K562 (cell line): ENCODE data around the gene AHI1. TPM values are rescaled to one million over a fixed set of nuclear protein-coding genes. Genes with fewer than 3 reads are reported as not detected.
A peak's percentile ranks its signal among the peaks of the same experiment; 100 is the strongest.

Source experiments
- CBFB ChIP-seq: sonication (generic); formaldehyde crosslinking; IDR thresholded peaks from 2 replicates; pipeline ENCODE4 v1.4.0; 2020; ENCODE audit warnings: mild to moderate bottlenecking, missing genetic modification reagents
- CBX2 ChIP-seq: fragments of 200-600 bp; sonication (generic); IDR thresholded peaks from one replicate; pipeline ENCODE4 v1.6.1; 2012; ENCODE audit warnings: mild to moderate bottlenecking, low read length, inconsistent platforms; ENCODE audit not compliant: insufficient read depth, poor library complexity, severe bottlenecking
- CEBPB ChIP-seq: fragments of 450-650 bp; IDR thresholded peaks from 2 replicates; pipeline ENCODE4 v1.6.1; 2016; ENCODE audit warnings: missing genetic modification characterization, missing compliant biosample characterization
- CHD2 ChIP-seq: IDR thresholded peaks from 2 replicates; pipeline ENCODE4 v1.6.1; 2011; ENCODE audit warnings: low read depth, low read length
- CREB3L1 ChIP-seq: fragments of 450-650 bp; IDR thresholded peaks from 2 replicates; pipeline ENCODE4 v1.6.1; 2014; ENCODE audit warnings: low read depth, mild to moderate bottlenecking, moderate library complexity, borderline replicate concordance
- JUNB ChIP-seq: fragments of 450-650 bp; formaldehyde crosslinking; conservative IDR thresholded peaks from 2 replicates; pipeline ENCODE4 v1.4.0; 2020; ENCODE audit warnings: mild to moderate bottlenecking
- MED1 ChIP-seq: sonication (generic); formaldehyde crosslinking; IDR thresholded peaks from 2 replicates; pipeline ENCODE4 v1.8.1; 2023; ENCODE audit warnings: missing genetic modification reagents, borderline replicate concordance
- NR2C2 ChIP-seq, 2 experiments: fragments of 200-800 bp in 1 of 2; sonication (Bioruptor generic) in 1 of 2; sonication (generic) in 1 of 2; formaldehyde crosslinking in 1 of 2; IDR thresholded peaks; 2 replicates each; pipeline versions ENCODE4 v1.6.1 to v1.8.0; 2016 to 2022; ENCODE audit warnings: mild to moderate bottlenecking in 1 of 2, missing compliant biosample characterization in 1 of 2, missing genetic modification characterization in 1 of 2, missing genetic modification reagents in 1 of 2
- NR3C1 ChIP-seq: sonication (generic); formaldehyde crosslinking; IDR thresholded peaks from 2 replicates; pipeline ENCODE4 v1.8.1; 2022; ENCODE audit warnings: missing genetic modification reagents
- RBM39 ChIP-seq: fragments of 200-400 bp; formaldehyde crosslinking; optimal IDR thresholded peaks from 2 replicates; pipeline ENCODE3; 2018; ENCODE audit warnings: low read depth, low read length
- SAFB2 ChIP-seq: fragments of 200-400 bp; formaldehyde crosslinking; IDR thresholded peaks from 2 replicates; pipeline ENCODE4 v1.6.1; 2018; ENCODE audit warnings: borderline replicate concordance, low read length, low read depth, moderate library complexity; ENCODE audit not compliant: severe bottlenecking
- SIRT6 ChIP-seq: IDR thresholded peaks from one replicate; pipeline ENCODE4 v1.6.1; 2012; ENCODE audit warnings: low read depth, mild to moderate bottlenecking, control low read depth, inconsistent platforms, low read length, moderate library complexity
- SMAD1 ChIP-seq: fragments of 150-350 bp; IDR thresholded peaks from 2 replicates; pipeline ENCODE4 v1.6.1; 2014; ENCODE audit warnings: low read length, low read depth; ENCODE audit not compliant: partially characterized antibody
- TARDBP ChIP-seq: fragments of 450-650 bp; IDR thresholded peaks from 2 replicates; pipeline ENCODE4 v1.6.1; 2016
- TCF3 ChIP-seq: sonication (generic); formaldehyde crosslinking; IDR thresholded peaks from 2 replicates; pipeline ENCODE4 v1.4.0; 2020; ENCODE audit warnings: mild to moderate bottlenecking, missing genetic modification reagents
- TEAD1 ChIP-seq, 2 experiments: fragments of 450-650 bp in 1 of 2; sonication (generic) in 1 of 2; formaldehyde crosslinking; IDR thresholded peaks; 2 replicates each; pipeline versions ENCODE4 v1.4.0 to v1.8.0; 2020 to 2022; ENCODE audit warnings: mild to moderate bottlenecking in 2 of 2, missing genetic modification reagents in 1 of 2
- TRIM28 ChIP-seq: fragments of 450-650 bp; IDR thresholded peaks from 2 replicates; pipeline ENCODE4 v1.6.1; 2017
- USF1 ChIP-seq: sonication (generic); formaldehyde crosslinking; IDR thresholded peaks from 2 replicates; pipeline ENCODE4 v1.9.0; 2022; ENCODE audit warnings: mild to moderate bottlenecking, missing genetic modification reagents
- ZBTB34 ChIP-seq: fragments of 250-450 bp; sonication (Bioruptor Pico); IDR thresholded peaks from 2 replicates; pipeline ENCODE4 v1.8.0; 2021; ENCODE audit warnings: mild to moderate bottlenecking, moderate library complexity
- ZNF124 ChIP-seq: sonication (generic); formaldehyde crosslinking; IDR thresholded peaks from 2 replicates; pipeline ENCODE4 v1.8.1; 2022; ENCODE audit warnings: missing genetic modification reagents
- ZNF212 ChIP-seq: fragments of 450-650 bp; formaldehyde crosslinking; IDR thresholded peaks from 2 replicates; pipeline ENCODE4 v1.4.0; 2020; ENCODE audit warnings: mild to moderate bottlenecking
- ZNF699 ChIP-seq: fragments of 250-450 bp; sonication (Bioruptor Pico); IDR thresholded peaks from 2 replicates; pipeline ENCODE4 v1.8.0; 2021; ENCODE audit warnings: mild to moderate bottlenecking, moderate library complexity; ENCODE audit not compliant: insufficient replicate concordance
- ZNF77 ChIP-seq: fragments of 250-450 bp; sonication (Bioruptor Pico); IDR thresholded peaks from 2 replicates; pipeline ENCODE4 v1.5.0; 2020
- ZSCAN29 ChIP-seq: fragments of 450-650 bp; IDR thresholded peaks from 2 replicates; pipeline ENCODE4 v1.6.1; 2017
- polyA plus RNA-seq, 8 experiments: library from polyadenylated mRNA; depleted of rRNA in 4 of 8; stranded (reverse) in 5 of 8; unstranded in 3 of 8; fragments of >200 nt; fragmentation: Nextera tagmentation in 2 of 8; fragmentation: Illumina TruSeq in 1 of 8; extraction: Ambion mirVana in 2 of 8; extraction: Trizol in 1 of 8; gene quantifications; 2 replicates each; pipeline versions ENCODE4 v1.2.1 to v1.2.3, GENCODE V29; 2011 to 2014; ENCODE audit warnings: inconsistent platforms in 1 of 8, missing spikeins in 1 of 8
- total RNA-seq, 7 experiments: library from RNA; depleted of rRNA in 6 of 7; stranded (reverse); fragments of >200 nt in 6 of 7; fragmentation: Illumina TruSeq in 2 of 7; extraction: Trizol in 2 of 7; gene quantifications; 2 replicates each; pipeline versions ENCODE4 v1.2.1 to v1.2.3, GENCODE V29; 2011 to 2021; ENCODE audit warnings: low replicate concordance in 1 of 7

Gene AHI1
- total and polyA plus RNA-seq, 9 of the 15 experiments (the other 6 are each of a cell fraction or from before 2014, with no cell fraction given) = 24.7 to 54.9 (median 32.2) TPM

- TF ChIP-seq CBX2 = no peak
- TF ChIP-seq TCF3 (CRISPR knock-in tag) = no peak
- no peak for TF ChIP-seq ZNF124 (CRISPR knock-in tag)
- no peak for TF ChIP-seq SIRT6
- TF ChIP-seq SAFB2 = no peak
- TF ChIP-seq MED1 (CRISPR knock-in tag) = no peak
- TF ChIP-seq CEBPB (tag) = no peak
- peak in 1 of 2 experiments; percentile 73; a peak in 1 of 4 replicates for TF ChIP-seq TEAD1 (CRISPR knock-in tag; IDR thresholded peaks at IDR 0.05)
- TF ChIP-seq CREB3L1 = no peak
- TF ChIP-seq ZNF212 (CRISPR knock-in tag) = no peak
- TF ChIP-seq ZNF699 (CRISPR knock-in tag) = no peak
- no peak for TF ChIP-seq TRIM28
- TF ChIP-seq RBM39 = no peak
- no peak for TF ChIP-seq CHD2
- TF ChIP-seq NR3C1 = no peak
- TF ChIP-seq ZBTB34 (CRISPR knock-in tag) = no peak
- TF ChIP-seq JUNB (CRISPR knock-in tag) = no peak
- no peak for TF ChIP-seq ZNF77 (CRISPR knock-in tag)
- no peak for TF ChIP-seq SMAD1
- TF ChIP-seq TARDBP = no peak
- TF ChIP-seq NR2C2 (CRISPR knock-in tag; IDR thresholded peaks at IDR 0.05) = no peak
- TF ChIP-seq NR2C2 (tag; IDR thresholded peaks at IDR 0.05) = no peak
- TF ChIP-seq ZSCAN29 = no peak
- no peak for TF ChIP-seq CBFB
- TF ChIP-seq USF1 (CRISPR knock-in tag) = no peak
Measured at GRCh38 chr6:135324531-135324930, 173.0 kb downstream of the AHI1 start (continued).
